ENCODE results near the gene PGBD5. TPM values are rescaled to one million over a fixed set of nuclear protein-coding genes. Genes with fewer than 3 reads are reported as not detected.
"Not testable (repeated sequence)": the region's sequence is repeated elsewhere in the genome, so short reads cannot be mapped to it uniquely, and the experiment has no call there.

The PGBD5 gene, protein sequence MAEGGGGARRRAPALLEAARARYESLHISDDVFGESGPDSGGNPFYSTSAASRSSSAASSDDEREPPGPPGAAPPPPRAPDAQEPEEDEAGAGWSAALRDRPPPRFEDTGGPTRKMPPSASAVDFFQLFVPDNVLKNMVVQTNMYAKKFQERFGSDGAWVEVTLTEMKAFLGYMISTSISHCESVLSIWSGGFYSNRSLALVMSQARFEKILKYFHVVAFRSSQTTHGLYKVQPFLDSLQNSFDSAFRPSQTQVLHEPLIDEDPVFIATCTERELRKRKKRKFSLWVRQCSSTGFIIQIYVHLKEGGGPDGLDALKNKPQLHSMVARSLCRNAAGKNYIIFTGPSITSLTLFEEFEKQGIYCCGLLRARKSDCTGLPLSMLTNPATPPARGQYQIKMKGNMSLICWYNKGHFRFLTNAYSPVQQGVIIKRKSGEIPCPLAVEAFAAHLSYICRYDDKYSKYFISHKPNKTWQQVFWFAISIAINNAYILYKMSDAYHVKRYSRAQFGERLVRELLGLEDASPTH
- 11.9 TPM for polyA plus RNA-seq (2013, experiment 1 of 2)
- polyA plus RNA-seq (2013, experiment 2 of 2): 11.0 TPM

DNA sequence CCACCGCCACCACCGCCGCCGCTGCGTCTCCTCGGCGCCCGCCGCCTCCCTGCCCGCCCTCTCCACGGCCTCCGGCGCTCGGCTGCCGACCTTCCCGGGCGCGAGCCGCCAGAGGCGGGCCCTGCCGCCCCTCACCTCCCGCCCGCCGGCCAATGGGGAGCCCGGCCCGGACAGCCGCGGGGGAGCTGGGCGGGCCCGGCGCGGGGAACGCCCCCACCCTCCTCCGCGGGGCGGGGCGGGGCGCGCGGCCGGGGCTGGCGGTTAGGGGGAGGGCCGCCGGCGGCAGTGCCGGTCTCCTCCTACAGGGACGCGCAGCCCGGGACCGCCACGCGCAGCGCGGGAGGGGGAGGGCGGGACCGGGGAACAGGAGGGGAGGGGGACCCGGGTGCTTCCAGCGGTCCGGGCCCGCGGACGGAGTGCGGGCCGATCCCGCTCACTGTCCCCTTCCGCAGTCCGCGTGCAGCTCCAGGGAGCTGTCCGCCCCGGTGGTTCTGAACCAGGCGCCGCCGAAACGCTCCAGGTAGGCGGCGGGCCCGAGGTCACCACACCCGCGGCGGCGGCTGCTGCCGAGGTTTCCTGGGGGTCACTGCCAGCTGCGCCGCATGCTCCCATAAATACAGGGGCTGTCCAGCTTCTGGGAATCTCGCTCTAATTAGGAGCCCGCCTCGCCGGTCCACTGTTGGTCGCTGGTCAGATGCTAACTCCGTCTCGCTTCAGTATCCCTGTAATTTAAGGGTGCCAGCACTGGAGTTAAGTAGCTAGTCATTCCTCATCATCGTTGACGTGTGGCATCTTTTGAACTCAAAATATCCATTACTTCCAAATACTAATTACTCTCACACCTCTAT lies at the start of gene PGBD5:
Gene PGBD5, minus strand, starts transcription at position 87 of the 848 bp plus-strand sequence. CDS start 404 bp downstream, outside the sequence.
- Histone ChIP-seq H3K4me1 (ENCODE audit: insufficient read depth, low read length) (peaks cover 66% of the 10 kb centered on the region), H3K4me3 (ENCODE audit: low read length) (peak within 1 kb of the TSS; percentile 60), H3K9ac (ENCODE audit: low read depth, low read length) (0 out of 2 replicates have a peak within 1 kb of the TSS, but pooled peaks have one; percentile 29), H3K27me3 (ENCODE audit: insufficient read depth, low read length) (peaks cover 36% of the 10 kb centered on the region), H3K36me3 (ENCODE audit: insufficient read depth, low read length) (no peaks in the 10 kb centered on the region), H3K9me3 (ENCODE audit: insufficient read depth, low read depth, low read length) (no peaks in the 10 kb centered on the region), H3K27ac (ENCODE audit: low read depth, low read length) (no peak within 1 kb of the TSS)
- WGBS: 1% methylated on average over 93 of the region's 93 CpGs

DNA sequence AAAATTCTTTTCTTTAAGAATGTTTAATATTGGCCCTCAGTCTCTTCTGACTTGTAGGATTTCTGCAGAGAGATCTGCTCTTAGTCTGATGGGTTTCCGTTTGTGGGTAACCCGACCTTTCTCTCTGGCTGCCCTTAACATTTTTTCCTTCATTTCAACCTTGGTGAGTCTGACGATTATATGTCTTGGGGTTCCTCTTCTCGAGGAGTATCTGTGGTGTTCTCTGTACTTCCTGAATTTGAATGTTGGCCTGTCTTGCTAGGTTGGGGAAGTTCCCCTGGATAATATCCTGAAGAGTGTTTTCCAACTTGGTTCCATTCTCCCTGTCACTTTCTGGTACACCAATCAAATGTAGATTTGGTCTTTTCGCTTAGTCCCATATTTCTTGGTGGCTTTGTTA lies 48.8 kb upstream of the PGBD5 start:
- H3K4me3 ChIP-seq (ENCODE audit: low read length); H3K9ac ChIP-seq (ENCODE audit: low read depth, low read length); H3K27me3 ChIP-seq (ENCODE audit: insufficient read depth, low read length); H3K9me3 ChIP-seq (ENCODE audit: insufficient read depth, low read depth, low read length); H3K27ac ChIP-seq (ENCODE audit: low read depth, low read length); H3K36me3 ChIP-seq (ENCODE audit: insufficient read depth, low read length): not testable (repeated sequence)
- 87% methylated on average over 5 of the region's 5 CpGs for WGBS
- H3K4me1 ChIP-seq (ENCODE audit: insufficient read depth, low read length): 0 out of 2 replicates have a peak, but pooled peaks cover 11% of the 10 kb centered on the region

DNA sequence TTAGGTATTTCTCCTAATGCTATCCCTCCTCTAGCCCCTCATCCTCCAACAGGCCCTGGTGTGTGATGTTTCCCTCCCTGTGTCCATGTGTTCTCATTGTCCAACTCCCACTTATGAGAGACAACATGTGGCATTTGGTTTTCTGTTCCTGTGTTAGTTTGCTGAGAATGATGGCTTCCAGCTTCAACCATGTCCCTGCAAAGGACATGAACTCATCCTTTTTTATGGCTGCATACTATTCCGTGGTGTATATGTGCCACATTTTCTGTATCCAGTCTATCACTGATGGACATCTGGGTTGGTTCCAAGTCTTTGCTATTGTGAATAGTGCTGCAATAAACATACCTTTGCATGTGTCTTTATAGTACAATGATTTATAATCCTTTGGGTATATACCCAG lies 44.6 kb upstream of the PGBD5 start:
- WGBS: 94% methylated on average over 1 of the region's 1 CpG
- peaks cover 10% of the 10 kb centered on the region; the same call in 1 of the 2 replicates for H3K9me3 ChIP-seq (ENCODE audit: insufficient read depth, low read depth, low read length)
- not testable (repeated sequence) for H3K36me3 ChIP-seq (ENCODE audit: insufficient read depth, low read length); H3K27me3 ChIP-seq (ENCODE audit: insufficient read depth, low read length); H3K9ac ChIP-seq (ENCODE audit: low read depth, low read length); H3K4me3 ChIP-seq (ENCODE audit: low read length); H3K27ac ChIP-seq (ENCODE audit: low read depth, low read length); H3K4me1 ChIP-seq (ENCODE audit: insufficient read depth, low read length)

DNA sequence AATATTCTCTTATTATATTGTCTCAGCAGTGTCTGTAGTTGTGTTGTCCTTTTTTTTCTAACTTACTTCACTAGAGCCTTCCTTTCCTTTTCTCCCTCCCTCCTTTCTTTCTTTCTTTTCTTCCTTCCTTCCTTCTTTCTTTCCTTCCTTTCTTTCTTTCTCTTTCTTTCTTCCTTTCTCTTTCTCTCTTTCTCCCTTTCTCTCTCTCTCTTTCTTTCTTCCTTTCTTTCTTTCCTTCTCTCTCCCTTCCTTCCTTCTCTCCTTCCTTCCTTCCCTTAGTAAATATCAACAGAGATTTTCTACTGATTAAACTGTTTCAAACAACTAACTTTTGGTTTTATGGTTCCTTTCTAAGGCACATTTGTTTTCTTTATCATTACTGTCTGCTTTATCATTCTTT lies 43.1 kb upstream of the PGBD5 start:
- H3K27ac ChIP-seq (ENCODE audit: low read depth, low read length): no peak overlapping the region
- H3K9me3 ChIP-seq (ENCODE audit: insufficient read depth, low read depth, low read length): peaks cover 10% of the 10 kb centered on the region; the same call in 1 of the 2 replicates
- no peak overlapping the region for H3K9ac ChIP-seq (ENCODE audit: low read depth, low read length)
- H3K27me3 ChIP-seq (ENCODE audit: insufficient read depth, low read length): no peaks in the 10 kb centered on the region
- no peak overlapping the region for H3K4me3 ChIP-seq (ENCODE audit: low read length)
- H3K4me1 ChIP-seq (ENCODE audit: insufficient read depth, low read length): no peaks in the 10 kb centered on the region
- H3K36me3 ChIP-seq (ENCODE audit: insufficient read depth, low read length): no peaks in the 10 kb centered on the region

DNA sequence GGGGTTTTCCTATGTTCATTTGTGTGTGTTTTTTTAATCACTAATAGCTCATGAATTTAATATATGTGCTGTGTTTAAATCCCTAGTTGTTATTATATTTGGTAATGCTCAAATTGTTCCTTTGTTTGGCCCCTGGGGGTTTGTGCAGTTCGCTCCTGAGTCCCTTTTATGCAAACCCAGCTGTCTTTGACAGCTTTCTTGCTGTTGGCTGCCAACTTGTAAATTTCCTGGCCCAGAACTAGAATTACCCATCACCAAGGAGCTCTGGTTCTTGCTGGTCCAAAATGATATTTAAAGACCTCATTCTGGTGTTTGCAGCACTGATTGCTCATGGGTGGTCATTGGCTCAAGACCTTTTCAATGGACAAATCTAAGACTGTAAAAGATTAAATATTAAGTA lies 39.6 kb upstream of the PGBD5 start:
- Histone ChIP-seq H3K4me1 (ENCODE audit: insufficient read depth, low read length) (no peaks in the 10 kb centered on the region), H3K9me3 (ENCODE audit: insufficient read depth, low read depth, low read length) (peaks cover 10% of the 10 kb centered on the region; the same call in 1 of the 2 replicates), H3K36me3 (ENCODE audit: insufficient read depth, low read length) (no peaks in the 10 kb centered on the region), H3K4me3 (ENCODE audit: low read length) (no peak overlapping the region), H3K9ac (ENCODE audit: low read depth, low read length) (no peak overlapping the region), H3K27ac (ENCODE audit: low read depth, low read length) (no peak overlapping the region), H3K27me3 (ENCODE audit: insufficient read depth, low read length) (no peaks in the 10 kb centered on the region)
- 86% methylated on average over 1 of the region's 1 CpG for WGBS

DNA sequence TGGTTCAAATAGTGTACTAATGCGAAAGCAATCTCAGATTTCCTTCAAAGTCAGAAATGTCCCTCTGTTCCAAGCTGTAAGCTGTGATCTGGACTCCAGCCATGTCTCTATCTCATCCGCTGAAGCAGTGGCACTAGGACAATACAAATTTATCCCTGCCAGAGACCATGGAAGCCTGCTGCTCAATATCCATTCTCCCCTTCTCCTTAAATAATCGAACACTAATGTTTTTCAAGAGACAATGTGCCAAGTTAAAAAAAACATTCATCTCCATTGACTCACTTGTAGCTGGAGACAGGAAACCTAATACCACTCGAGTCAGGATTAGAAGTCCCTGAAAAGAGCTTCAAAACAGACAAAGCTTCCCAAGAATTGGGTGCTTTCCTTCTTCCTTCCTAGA lies 38.5 kb upstream of the PGBD5 start:
- no peak overlapping the region for H3K27ac ChIP-seq (ENCODE audit: low read depth, low read length)
- H3K4me3 ChIP-seq (ENCODE audit: low read length): no peak overlapping the region
- 0 out of 2 replicates have a peak, but pooled peaks cover 2% of the 10 kb centered on the region for H3K4me1 ChIP-seq (ENCODE audit: insufficient read depth, low read length)
- H3K27me3 ChIP-seq (ENCODE audit: insufficient read depth, low read length): no peaks in the 10 kb centered on the region
- no peaks in the 10 kb centered on the region for H3K36me3 ChIP-seq (ENCODE audit: insufficient read depth, low read length)
- H3K9ac ChIP-seq (ENCODE audit: low read depth, low read length): no peak overlapping the region
- peaks cover 10% of the 10 kb centered on the region; the same call in 1 of the 2 replicates for H3K9me3 ChIP-seq (ENCODE audit: insufficient read depth, low read depth, low read length)
- WGBS: 82% methylated on average over 4 of the region's 4 CpGs

DNA sequence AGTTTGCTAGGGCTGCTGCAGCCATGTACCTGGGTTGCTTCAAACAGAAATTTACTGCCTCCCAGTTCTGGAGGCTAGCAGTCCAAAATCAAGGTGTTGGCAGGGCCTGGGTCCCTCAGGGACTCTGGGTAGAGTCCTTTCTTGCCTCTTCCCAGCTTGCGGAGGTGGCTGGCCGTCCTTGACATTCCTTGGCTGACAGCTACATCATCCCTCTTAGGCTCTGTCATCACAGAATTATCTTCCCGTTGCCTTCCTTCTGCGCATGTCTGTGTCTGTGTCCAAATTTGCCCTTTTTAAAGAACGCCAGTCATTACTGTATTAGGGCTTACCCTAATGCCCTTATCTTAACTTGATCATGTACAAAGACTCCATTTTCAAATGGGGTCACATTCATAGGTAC lies 37.6 kb upstream of the PGBD5 start:
- H3K9me3 ChIP-seq (ENCODE audit: insufficient read depth, low read depth, low read length): peaks cover 10% of the 10 kb centered on the region; the same call in 1 of the 2 replicates
- no peak overlapping the region for H3K27ac ChIP-seq (ENCODE audit: low read depth, low read length)
- H3K4me1 ChIP-seq (ENCODE audit: insufficient read depth, low read length): 0 out of 2 replicates have a peak, but pooled peaks cover 5% of the 10 kb centered on the region
- no peak overlapping the region for H3K4me3 ChIP-seq (ENCODE audit: low read length)
- no peaks in the 10 kb centered on the region for H3K27me3 ChIP-seq (ENCODE audit: insufficient read depth, low read length)
- H3K36me3 ChIP-seq (ENCODE audit: insufficient read depth, low read length): no peaks in the 10 kb centered on the region
- WGBS: 95% methylated on average over 5 of the region's 5 CpGs
- H3K9ac ChIP-seq (ENCODE audit: low read depth, low read length): no peak overlapping the region

DNA sequence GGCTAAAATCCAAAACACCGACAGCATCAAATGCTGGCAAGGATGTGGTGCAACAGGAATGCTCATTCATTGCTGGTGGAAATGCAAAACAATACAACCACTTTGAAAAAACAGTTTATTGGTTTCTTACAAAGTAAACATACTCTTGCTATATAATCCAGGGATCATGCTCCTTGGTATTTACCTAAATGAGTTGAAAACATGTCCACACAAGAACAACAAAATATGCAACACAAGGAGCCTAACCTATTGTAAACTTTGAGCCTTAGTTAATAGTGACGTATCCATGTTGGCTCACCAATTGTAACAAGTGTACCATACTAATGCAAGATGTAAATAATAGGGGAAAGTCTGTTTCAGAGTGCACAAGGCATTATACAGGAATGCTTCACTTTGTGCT lies 37.2 kb upstream of the PGBD5 start:
- H3K9me3 ChIP-seq (ENCODE audit: insufficient read depth, low read depth, low read length): peaks cover 8% of the 10 kb centered on the region; the same call in 1 of the 2 replicates

DNA sequence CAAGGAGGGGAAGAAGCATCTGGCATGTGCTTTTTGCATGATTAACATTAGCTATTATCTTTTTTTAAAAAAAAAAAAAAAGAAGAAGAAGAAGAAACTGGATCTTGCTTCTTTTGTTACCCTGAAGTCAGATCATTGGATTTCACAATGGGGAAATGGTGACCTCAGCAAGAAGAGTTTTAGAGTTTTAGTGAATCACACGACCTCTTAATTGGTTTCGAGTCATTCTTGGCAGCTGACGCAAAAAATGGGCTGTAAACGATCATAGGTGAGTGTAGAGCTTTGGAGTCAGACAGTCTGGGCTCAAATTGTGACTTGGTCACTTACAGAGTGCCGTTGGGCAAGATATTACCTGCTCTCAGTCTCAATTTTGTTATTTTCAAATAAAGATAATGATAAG lies 33.3 kb upstream of the PGBD5 start:
- no peaks in the 10 kb centered on the region for H3K36me3 ChIP-seq (ENCODE audit: insufficient read depth, low read length)
- H3K4me1 ChIP-seq (ENCODE audit: insufficient read depth, low read length): peaks cover 10% of the 10 kb centered on the region; the same call in 1 of the 2 replicates
- no peak overlapping the region for H3K9ac ChIP-seq (ENCODE audit: low read depth, low read length)
- H3K27ac ChIP-seq (ENCODE audit: low read depth, low read length): no peak overlapping the region
- WGBS: 79% methylated on average over 4 of the region's 5 CpGs
- H3K9me3 ChIP-seq (ENCODE audit: insufficient read depth, low read depth, low read length): no peaks in the 10 kb centered on the region
- H3K4me3 ChIP-seq (ENCODE audit: low read length): no peak overlapping the region
- no peaks in the 10 kb centered on the region for H3K27me3 ChIP-seq (ENCODE audit: insufficient read depth, low read length)

More for the DNA sequence above, 37.2 kb upstream of the PGBD5 start:
- Histone ChIP-seq H3K36me3 (ENCODE audit: insufficient read depth, low read length) (no peaks in the 10 kb centered on the region), H3K9ac (ENCODE audit: low read depth, low read length) (no peak overlapping the region), H3K4me3 (ENCODE audit: low read length) (no peak overlapping the region), H3K27me3 (ENCODE audit: insufficient read depth, low read length) (no peaks in the 10 kb centered on the region), H3K4me1 (ENCODE audit: insufficient read depth, low read length) (peaks cover 9% of the 10 kb centered on the region; the same call in 1 of the 2 replicates), H3K27ac (ENCODE audit: low read depth, low read length) (no peak overlapping the region)
- whole genome bisulfite sequencing: 83% methylated on average over 2 of the region's 2 CpGs

DNA sequence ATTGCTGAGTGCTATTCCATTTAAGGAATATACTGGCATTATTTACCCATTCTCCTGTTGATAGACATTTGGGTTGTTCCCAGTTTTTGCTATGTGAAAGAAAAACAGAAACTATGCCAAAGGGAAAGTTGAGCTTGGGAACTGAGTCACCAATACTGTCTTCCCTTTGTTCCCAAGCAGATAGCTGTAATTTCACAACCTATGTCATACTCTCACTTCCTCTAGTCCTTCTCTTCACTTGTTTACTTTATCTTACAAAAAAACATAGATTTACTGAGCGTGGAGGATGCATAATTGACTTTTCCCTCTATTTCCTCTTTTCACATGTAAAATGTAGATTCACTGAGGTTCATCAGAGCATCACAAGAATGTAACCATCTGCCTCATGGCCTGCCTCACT lies 32.4 kb upstream of the PGBD5 start:
- 39% methylated on average over 1 of the region's 1 CpG for WGBS

DNA sequence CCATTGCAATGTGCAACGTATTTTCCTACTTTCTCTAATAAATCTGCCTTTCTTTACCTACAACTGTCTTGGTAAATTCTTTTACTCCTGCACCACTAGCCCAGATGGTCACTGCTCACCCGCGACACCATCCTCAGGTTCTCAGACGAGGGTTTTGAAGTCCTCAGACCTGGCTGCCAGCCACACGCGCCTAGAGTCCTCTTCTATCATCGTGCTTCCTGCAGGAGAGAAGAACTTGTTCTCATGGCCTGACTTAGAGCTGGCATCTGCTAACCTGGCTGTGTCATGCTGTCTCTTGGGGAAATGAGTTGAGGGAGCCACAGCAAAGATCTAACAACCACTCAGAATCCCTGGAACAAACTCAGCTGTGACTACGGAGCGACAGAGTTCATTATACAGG lies 30.3 kb upstream of the PGBD5 start:
- WGBS: 95% methylated on average over 9 of the region's 9 CpGs
- Histone ChIP-seq H3K4me1 (ENCODE audit: insufficient read depth, low read length) (peaks cover 10% of the 10 kb centered on the region; the same call in 1 of the 2 replicates), H3K27ac (ENCODE audit: low read depth, low read length) (no peak overlapping the region)

More for the DNA sequence above, 32.4 kb upstream of the PGBD5 start:
- peaks cover 10% of the 10 kb centered on the region; the same call in 1 of the 2 replicates for H3K4me1 ChIP-seq (ENCODE audit: insufficient read depth, low read length)
- no peaks in the 10 kb centered on the region for H3K36me3 ChIP-seq (ENCODE audit: insufficient read depth, low read length)
- no peak overlapping the region for H3K9ac ChIP-seq (ENCODE audit: low read depth, low read length)
- H3K27me3 ChIP-seq (ENCODE audit: insufficient read depth, low read length): no peaks in the 10 kb centered on the region
- no peaks in the 10 kb centered on the region for H3K9me3 ChIP-seq (ENCODE audit: insufficient read depth, low read depth, low read length)
- H3K4me3 ChIP-seq (ENCODE audit: low read length): no peak overlapping the region
- H3K27ac ChIP-seq (ENCODE audit: low read depth, low read length): no peak overlapping the region

More for the DNA sequence above, 30.3 kb upstream of the PGBD5 start:
- Histone ChIP-seq H3K9ac (ENCODE audit: low read depth, low read length) (no peak overlapping the region), H3K9me3 (ENCODE audit: insufficient read depth, low read depth, low read length) (no peaks in the 10 kb centered on the region), H3K36me3 (ENCODE audit: insufficient read depth, low read length) (no peaks in the 10 kb centered on the region), H3K4me3 (ENCODE audit: low read length) (no peak overlapping the region), H3K27me3 (ENCODE audit: insufficient read depth, low read length) (no peaks in the 10 kb centered on the region)
